Kidney (tissue), 14 donors: ENCODE data around the gene STRA6. TPM values are rescaled to one million over a fixed set of nuclear protein-coding genes. Genes with fewer than 3 reads are reported as not detected.

Source experiments
- DNase-seq, 5 donors: peaks; one replicate each; pipeline ENCODE4 v3.0.0-alpha.2; 2013 to 2020
- FAIRE-seq: peaks from 2 replicates; lab custom pipeline; 2012; peaks lifted over from hg19 to GRCh38; lab: Jason Lieb, UNC
- H3K27ac ChIP-seq, 2 donors: one replicate each; pipeline ENCODE4 v1.7.0; 2013; ENCODE audit warnings: low read depth in 2 of 2, low read length in 2 of 2, inconsistent platforms in 1 of 2
- H3K27me3 ChIP-seq: one replicate; pipeline ENCODE4 v1.7.1; 2013; ENCODE audit warnings: low read length, inconsistent platforms; ENCODE audit not compliant: control insufficient read depth, insufficient read depth
- H3K36me3 ChIP-seq, 3 donors: one replicate each; pipeline versions ENCODE4 v1.7.0 to v1.7.1; 2013; ENCODE audit warnings: low read length in 3 of 3, control low read depth in 1 of 3, inconsistent platforms in 1 of 3; ENCODE audit not compliant: insufficient read depth in 3 of 3, control insufficient read depth in 2 of 3
- H3K4me1 ChIP-seq, 3 donors: one replicate each; pipeline versions ENCODE4 v1.7.0 to v1.7.1; 2013; ENCODE audit warnings: low read length in 3 of 3, inconsistent platforms in 1 of 3, low read depth in 1 of 3; ENCODE audit not compliant: control insufficient read depth in 2 of 3, insufficient read depth in 2 of 3
- H3K4me3 ChIP-seq, 3 donors: one replicate each; pipeline versions ENCODE4 v1.7.0 to v1.8.1; 2013; ENCODE audit warnings: low read length in 3 of 3, control low read depth in 1 of 3, inconsistent platforms in 1 of 3
- H3K9ac ChIP-seq, 3 donors: one replicate each; pipeline versions ENCODE4 v1.7.0 to v1.7.1; 2013; ENCODE audit warnings: low read length in 3 of 3, control low read depth in 1 of 3, inconsistent platforms in 1 of 3
- H3K9me3 ChIP-seq, 3 donors: one replicate each; pipeline versions ENCODE4 v1.7.0 to v1.7.1; 2013; ENCODE audit warnings: low read length in 3 of 3, control low read depth in 1 of 3, inconsistent platforms in 1 of 3; ENCODE audit not compliant: control insufficient read depth in 2 of 3, insufficient read depth in 1 of 3
- CTCF ChIP-seq: IDR thresholded peaks from 3 replicates; pipeline ENCODE4 v1.5.1; 2012; ENCODE audit warnings: mild to moderate bottlenecking, moderate library complexity, borderline replicate concordance; ENCODE audit not compliant: insufficient read depth; ENCODE audit errors: extremely low read depth
- intact Hi-C: fragments of 100-400 bp; cut with DNase I; formaldehyde crosslinking; loops from one replicate; pipeline ENCODE4 v1.11.1; 2022
- polyA plus RNA-seq: library from polyadenylated mRNA; stranded (reverse); fragments of 350-450 nt; fragmentation: Illumina TruSeq; extraction: RNeasy Lipid Tissue Mini Kit (QIAGEN cat#74804); gene quantifications from one replicate; pipeline ENCODE4 v1.2.3, GENCODE V29; 2014; ENCODE audit warnings: low read depth, low replicate concordance; ENCODE audit not compliant: insufficient read depth
- total RNA-seq: library from RNA; stranded (reverse); fragmentation: NEBNext Ultra II Directional; extraction: Animal tissue kit (Norgen Biotek cat#: 25700); gene quantifications from one replicate; pipeline ENCODE4 v1.2.1, GENCODE V29; 2021
- donor health status: control.
- donor health status: control.
- donor health status: control.
- donor health status: control.
- donor health status: control.
- donor health status: DM: yes; HTN: yes; CAD: no.
- donor health status: Normal renal cell carcinoma (clear cell type).

STRA6 gene
- total and polyA plus RNA-seq, 2 donors from 2014 or later = 2.0 to 31.9 TPM

DNA sequence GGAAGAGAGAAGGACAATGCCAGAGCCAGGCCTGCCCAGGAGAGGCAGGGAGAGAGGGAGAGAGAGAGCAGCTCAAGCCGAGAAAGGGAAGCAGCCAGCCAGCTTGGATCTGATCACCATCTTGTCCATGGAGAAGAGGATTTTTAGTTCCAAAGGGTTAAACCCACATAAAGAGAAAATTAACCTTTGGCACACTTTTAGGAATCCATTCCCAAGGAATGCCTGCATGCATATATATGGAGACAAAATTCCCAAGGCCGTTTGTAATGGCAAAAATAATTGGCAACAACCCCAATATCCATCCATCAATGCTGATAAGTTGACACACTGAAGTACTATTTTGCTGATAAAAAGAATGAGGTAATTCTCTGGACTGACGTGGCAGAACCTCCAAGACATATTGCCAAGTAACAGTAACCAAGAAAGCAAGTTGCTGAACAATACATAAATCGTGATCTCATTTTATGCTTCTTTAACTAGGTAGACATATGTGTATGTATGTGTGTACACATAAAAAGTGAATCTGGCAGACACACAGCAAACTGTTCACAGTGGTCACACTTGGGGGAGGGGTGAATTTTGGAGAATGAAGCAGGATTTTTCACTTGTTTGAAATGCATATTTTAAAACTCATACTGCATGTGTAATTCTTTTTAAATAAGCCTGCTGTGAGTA, 7.5 kb upstream of the STRA6 start:
- intact Hi-C loops = no loop called here
- peak overlapping the region in 1 of 3 donors; percentile 43 for H3K4me3 ChIP-seq
- H3K9ac ChIP-seq = no peak overlapping the region
- DNase-seq = peak in 2 of 5 donors; percentile 54 to 68
- H3K9me3 ChIP-seq = no peaks in the 10 kb centered on the region
- TF ChIP-seq CTCF = no peak
- no peak for FAIRE-seq
- H3K27me3 ChIP-seq = no peaks in the 10 kb centered on the region
- no peak overlapping the region for H3K27ac ChIP-seq
- H3K4me1 ChIP-seq = peaks cover 11 to 18% (median 12%) of the 10 kb centered on the region in 3 donors
- H3K36me3 ChIP-seq = no peaks in the 10 kb centered on the region

DNA sequence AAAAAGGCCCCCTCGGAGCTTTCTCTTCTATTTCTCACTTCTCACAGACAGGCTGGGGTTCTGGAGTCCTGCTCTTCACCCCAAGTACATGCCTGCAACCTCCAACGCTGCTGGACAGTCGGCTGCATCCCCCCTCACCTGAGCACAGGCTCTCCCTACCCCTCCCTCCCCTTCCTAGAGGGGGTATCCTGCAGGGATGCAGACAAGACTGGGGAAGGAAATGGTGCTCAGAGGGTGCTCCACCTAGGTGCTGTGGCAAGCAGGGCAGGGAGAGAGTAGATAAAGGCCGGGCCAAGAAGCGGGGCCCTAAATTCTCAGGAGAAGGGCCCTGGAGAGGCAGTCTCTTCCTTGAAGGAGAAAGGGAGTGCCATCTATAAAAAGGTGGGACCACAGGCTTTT, 7.0 kb upstream of the STRA6 start:
- H3K9me3 ChIP-seq = no peaks in the 10 kb centered on the region
- no peak for TF ChIP-seq CTCF
- peaks cover 11 to 21% (median 12%) of the 10 kb centered on the region in 3 donors for H3K4me1 ChIP-seq
- no peak overlapping the region for H3K9ac ChIP-seq
- FAIRE-seq (no peak), DNase-seq (no peak)
- H3K27ac ChIP-seq = no peak overlapping the region
- H3K27me3 ChIP-seq = no peaks in the 10 kb centered on the region
- H3K36me3 ChIP-seq = no peaks in the 10 kb centered on the region
- no peak overlapping the region for H3K4me3 ChIP-seq
- intact Hi-C loops = no loop called here

GRCh38 chr15:74208901-74209559, 6.4 kb upstream of the STRA6 start:
- intact Hi-C loops = no loop called here
- H3K4me1 ChIP-seq = peaks cover 11 to 24% (median 12%) of the 10 kb centered on the region in 3 donors
- H3K36me3 ChIP-seq = no peaks in the 10 kb centered on the region
- DNase-seq (peak in 4 of 5 donors; percentile 82 to 90 (median 84)), FAIRE-seq (no peak)
- no peak overlapping the region for H3K9ac ChIP-seq
- no peaks in the 10 kb centered on the region for H3K27me3 ChIP-seq
- H3K4me3 ChIP-seq = no peak overlapping the region
- no peak overlapping the region for H3K27ac ChIP-seq
- no peak for TF ChIP-seq CTCF
- H3K9me3 ChIP-seq = no peaks in the 10 kb centered on the region
